IPS-NIHi11 (cell line): Measurements from ENCODE around the gene RETREG1.
"Not testable (repeated sequence)": the region's sequence is repeated elsewhere in the genome, so short reads cannot be mapped to it uniquely, and the experiment has no call there.

ENCODE experiments used
- DNase-seq: peaks from one replicate; pipeline ENCODE4 v3.0.0; 2012; ENCODE audit warnings: mixed read lengths, low spot score

RETREG1 gene

GRCh38 chr5:16484081-16484480 is 132.7 kb downstream of the RETREG1 start:
- no peak for DNase-seq

GRCh38 chr5:16483361-16483760 is 133.4 kb downstream of the RETREG1 start:
- DNase-seq, result no peak

GRCh38 chr5:16482891-16483290 is 133.9 kb downstream of the RETREG1 start:
- no peak for DNase-seq

GRCh38 chr5:16480821-16481538 is 135.8 kb downstream of the RETREG1 start:
- no peak for DNase-seq

- no peak for DNase-seq
Observed at GRCh38 chr5:16480144-16480543, 136.7 kb downstream of the RETREG1 start.

- DNase-seq, result no peak
Observed at GRCh38 chr5:16477541-16477940, 139.3 kb downstream of the RETREG1 start.

GRCh38 chr5:16476417-16476816 is 140.4 kb downstream of the RETREG1 start:
- DNase-seq, result not testable (repeated sequence)

GRCh38 chr5:16471387-16471786 is 145.4 kb downstream of the RETREG1 start:
- no peak for DNase-seq

GRCh38 chr5:16467363-16468219 is 149.2 kb downstream of the RETREG1 start:
- no peak for DNase-seq

- peak; percentile 88 for DNase-seq
Observed at GRCh38 chr5:16465544-16466432, 151.0 kb downstream of the RETREG1 start, which contains the start of gene ZNF622. TSS of gene ZNF622 (minus strand) at chr5:16465800. CDS start at chr5:16465665, 135 bp downstream.

GRCh38 chr5:16464664-16465543 is 151.9 kb downstream of the RETREG1 start:
- no peak for DNase-seq

- no peak for DNase-seq
Observed at GRCh38 chr5:16464231-16464630, 152.6 kb downstream of the RETREG1 start.

GRCh38 chr5:16461782-16462181 is 155.0 kb downstream of the RETREG1 start:
- no peak for DNase-seq

- no peak for DNase-seq
Observed at GRCh38 chr5:16461026-16461425, 155.8 kb downstream of the RETREG1 start.

GRCh38 chr5:16459451-16459850 is 157.3 kb downstream of the RETREG1 start:
- DNase-seq, result no peak

- no peak for DNase-seq
Observed at GRCh38 chr5:16457853-16458252, 158.9 kb downstream of the RETREG1 start.

GRCh38 chr5:16457451-16457850 is 159.3 kb downstream of the RETREG1 start:
- DNase-seq, result no peak

- peak; percentile 67 for DNase-seq
Observed at GRCh38 chr5:16456103-16456832, 160.5 kb downstream of the RETREG1 start.

- DNase-seq, result no peak
Observed at GRCh38 chr5:16455668-16456067, 161.1 kb downstream of the RETREG1 start.

GRCh38 chr5:16454686-16455085 is 162.1 kb downstream of the RETREG1 start:
- DNase-seq, result no peak
